GM23338 (cell line): Measurements from ENCODE around the gene CSF2RB. TPM values are rescaled to one million over a fixed set of nuclear protein-coding genes. Genes with fewer than 3 reads are reported as not detected.

Experiments
- ATAC-seq: fragments of 200-7000 bp; cut with Tn5 transposase; 3 replicates; pipeline ENCODE4 v1.9.1; 2020
- DNase-seq: peaks from one replicate; pipeline ENCODE4 v3.0.0-alpha.2; 2015; ENCODE audit warnings: low spot score
- H2AFZ ChIP-seq: fragments of 200-600 bp; sonication (generic); 2 replicates; pipeline ENCODE4 v1.8.0; 2016; ENCODE audit warnings: antibody characterized with exemption, mild to moderate bottlenecking, moderate library complexity
- H3F3A ChIP-seq: fragments of 200-600 bp; sonication (generic); replicated peaks from 2 replicates; pipeline ENCODE4 v1.8.0; 2017; ENCODE audit warnings: antibody characterized with exemption, mixed run types, low read depth
- H3K27ac ChIP-seq: fragments of 200-600 bp; sonication (generic); 2 replicates; pipeline ENCODE4 v1.6.1; 2016; ENCODE audit warnings: low read depth
- H3K27me3 ChIP-seq: fragments of 200-600 bp; sonication (generic); 2 replicates; pipeline ENCODE4 v1.8.0; 2016; ENCODE audit warnings: mild to moderate bottlenecking, mixed run types, moderate library complexity; ENCODE audit not compliant: insufficient read depth
- H3K36me3 ChIP-seq: fragments of 200-600 bp; sonication (generic); 2 replicates; pipeline ENCODE4 v1.8.0; 2016; ENCODE audit warnings: mild to moderate bottlenecking; ENCODE audit not compliant: insufficient read depth
- H3K4me1 ChIP-seq: fragments of 200-600 bp; sonication (generic); 2 replicates; pipeline ENCODE4 v1.8.0; 2016; ENCODE audit warnings: mild to moderate bottlenecking, moderate library complexity; ENCODE audit not compliant: insufficient read depth
- H3K4me2 ChIP-seq: fragments of 200-600 bp; sonication (generic); 2 replicates; pipeline ENCODE4 v1.7.1; 2017; ENCODE audit warnings: mixed run types
- H3K4me3 ChIP-seq: fragments of 200-600 bp; sonication (generic); 2 replicates; pipeline ENCODE4 v1.6.1; 2016; ENCODE audit warnings: mixed run types
- H3K79me2 ChIP-seq: fragments of 200-600 bp; sonication (generic); replicated peaks from 2 replicates; pipeline ENCODE4 v1.8.0; 2017; ENCODE audit warnings: mild to moderate bottlenecking; ENCODE audit not compliant: insufficient read depth
- H3K9me2 ChIP-seq: fragments of 200-600 bp; sonication (generic); 2 replicates; pipeline ENCODE4 v1.8.0; 2017; ENCODE audit not compliant: insufficient read depth
- H4K20me1 ChIP-seq: fragments of 200-600 bp; sonication (generic); replicated peaks from 2 replicates; pipeline ENCODE4 v1.8.0; 2017; ENCODE audit warnings: mild to moderate bottlenecking; ENCODE audit not compliant: insufficient read depth
- H3K27ac Mint-ChIP-seq: 2 replicates; pipeline ENCODE4 v1.8.0; 2020; ENCODE audit warnings: inconsistent platforms, mild to moderate bottlenecking, moderate library complexity, mixed read lengths
- H3K27me3 Mint-ChIP-seq: 3 replicates; pipeline ENCODE4 v1.8.0; 2022; ENCODE audit warnings: low read depth, mild to moderate bottlenecking, moderate library complexity, mixed read lengths, inconsistent platforms; ENCODE audit not compliant: insufficient read depth, poor library complexity
- H3K36me3 Mint-ChIP-seq: 3 replicates; pipeline ENCODE4 v1.8.0; 2021; ENCODE audit warnings: low read depth, mild to moderate bottlenecking, inconsistent platforms, moderate library complexity, mixed read lengths
- H3K4me1 Mint-ChIP-seq: 3 replicates; pipeline ENCODE4 v1.8.0; 2020; ENCODE audit warnings: mild to moderate bottlenecking, inconsistent platforms, mixed read lengths
- H3K4me3 Mint-ChIP-seq: 3 replicates; pipeline ENCODE4 v1.8.0; 2021; ENCODE audit warnings: moderate library complexity, mild to moderate bottlenecking, inconsistent platforms, mixed read lengths
- H3K9me3 Mint-ChIP-seq: 3 replicates; pipeline ENCODE4 v1.8.0; 2020; ENCODE audit warnings: moderate library complexity, mild to moderate bottlenecking, inconsistent platforms, mixed read lengths
- CREB1 ChIP-seq: fragments of 250-450 bp; sonication (Bioruptor Pico); IDR thresholded peaks from 2 replicates; pipeline ENCODE4 v1.5.0; 2020; ENCODE audit warnings: low read depth, mild to moderate bottlenecking, moderate library complexity
- CTCF ChIP-seq, 2 experiments: fragments of 200-600 bp in 1 of 2; sonication (generic) in 1 of 2; conservative IDR thresholded peaks; 2 replicates each; pipeline versions ENCODE4 v1.5.1 to v1.6.1; 2016 to 2017; ENCODE audit warnings: antibody characterized with exemption in 2 of 2, low read depth in 2 of 2, mild to moderate bottlenecking in 2 of 2, moderate library complexity in 1 of 2
- JUNB ChIP-seq: IDR thresholded peaks from one replicate; pipeline ENCODE4 v1.6.1; 2016; ENCODE audit warnings: antibody characterized with exemption; ENCODE audit not compliant: unreplicated experiment
- NANOG ChIP-seq: IDR thresholded peaks from 2 replicates; pipeline ENCODE4 v1.6.1; 2016; ENCODE audit warnings: antibody characterized with exemption, borderline replicate concordance
- POLR2AphosphoS5 ChIP-seq: IDR thresholded peaks from 2 replicates; pipeline ENCODE4 v1.6.1; 2016; ENCODE audit warnings: antibody characterized with exemption, low read depth
- STAT1 ChIP-seq: IDR thresholded peaks from one replicate; pipeline ENCODE4 v1.6.1; 2016; ENCODE audit warnings: antibody characterized with exemption; ENCODE audit not compliant: unreplicated experiment
- ZNF114 ChIP-seq: fragments of 250-450 bp; sonication (Bioruptor Pico); IDR thresholded peaks from 2 replicates; pipeline ENCODE4 v1.5.0; 2020; ENCODE audit warnings: mild to moderate bottlenecking, moderate library complexity
- ZNF462 ChIP-seq: fragments of 250-450 bp; sonication (Bioruptor Pico); IDR thresholded peaks from 2 replicates; pipeline ENCODE4 v1.5.0; 2020; ENCODE audit warnings: mild to moderate bottlenecking, moderate library complexity
- polyA plus RNA-seq: library from polyadenylated mRNA; unstranded; fragments of >200 nt; fragmentation: Nextera tagmentation; extraction: Ambion mirVana; gene quantifications from 2 replicates; pipeline ENCODE4 v1.2.1, GENCODE V29; 2016
- total RNA-seq: library from RNA; depleted of rRNA; stranded (reverse); fragments of >200 nt; shearing (Covaris generic); gene quantifications from 2 replicates; pipeline ENCODE4 v1.2.3, GENCODE V29; 2014
- TF ChIP-seq, protein P1 (sequence below): IDR thresholded peaks from 2 replicates; pipeline ENCODE4 v1.6.1; 2016; ENCODE audit warnings: antibody characterized with exemption

Gene CSF2RB
- total and polyA plus RNA-seq, 2 experiments from 2014 or later = not detected

DNA sequence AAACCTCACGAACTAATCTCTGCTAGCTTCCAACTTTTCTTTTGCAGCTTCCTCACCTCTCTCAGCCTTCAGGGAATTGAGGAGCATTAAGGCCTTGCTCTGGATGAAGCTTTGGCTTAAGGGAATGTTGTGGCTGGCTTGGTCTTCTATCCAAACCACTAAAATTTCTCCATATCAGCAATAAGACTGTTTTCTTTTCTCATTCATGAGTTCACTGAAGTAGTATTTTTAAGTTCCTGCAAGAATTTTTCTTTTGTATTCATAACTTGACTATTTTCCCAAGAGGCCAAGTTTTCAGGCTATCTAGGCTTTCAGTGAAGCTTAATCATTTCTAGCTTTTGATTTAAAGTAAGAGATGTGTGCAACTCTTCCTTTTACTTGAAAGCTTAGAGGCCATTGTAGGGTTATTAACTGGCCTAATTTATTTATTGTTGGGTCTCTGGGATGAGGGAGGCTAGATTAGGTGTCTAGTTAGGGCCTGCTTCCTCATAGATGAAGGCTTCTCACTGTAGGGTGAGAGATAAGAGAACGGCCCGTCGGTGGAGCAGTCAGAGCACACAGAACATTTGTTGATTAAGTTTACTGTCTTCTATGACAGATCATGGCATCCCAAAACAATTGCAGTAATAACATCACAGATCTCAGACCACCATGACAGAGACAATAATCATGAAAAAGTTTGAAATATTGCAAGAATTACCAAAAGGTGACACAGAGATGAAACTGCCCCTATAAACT is 33.2 kb downstream of the CSF2RB start:
- H2AFZ ChIP-seq = no peak overlapping the region
- Mint-ChIP-seq H3K27ac (no peak overlapping the region; the same call in 1 of the 2 replicates), H3K36me3 (no peaks in the 10 kb centered on the region), H3K4me1 (no peaks in the 10 kb centered on the region), H3K9me3 (no peaks in the 10 kb centered on the region; the same call in 1 of the 3 replicates), H3K27me3 (peaks cover 5% of the 10 kb centered on the region), H3K4me3 (no peak overlapping the region)
- peaks cover 11% of the 10 kb centered on the region; the same call in 1 of the 2 replicates for H3K9me2 ChIP-seq
- H3K4me2 ChIP-seq = no peak overlapping the region
- no peaks in the 10 kb centered on the region for H3F3A ChIP-seq
- no peaks in the 10 kb centered on the region for H4K20me1 ChIP-seq
- no peaks in the 10 kb centered on the region for H3K79me2 ChIP-seq
- no peaks in the 10 kb centered on the region for H3K27me3 ChIP-seq
- ATAC-seq = no peak
- no peak overlapping the region for H3K4me3 ChIP-seq
- no peaks in the 10 kb centered on the region for H3K4me1 ChIP-seq
- no peak overlapping the region for H3K27ac ChIP-seq
- TF ChIP-seq STAT1 (no peak), ZNF114 (CRISPR knock-in tag) (no peak), POLR2AphosphoS5 (no peak), NANOG (no peak), CTCF (conservative IDR thresholded peaks at IDR 0.05; ENCODE audit: low read depth in 2 of 2) (peak in 1 of 2 experiments; percentile 29; a peak in 2 of 4 replicates), JUNB (no peak), ZNF462 (CRISPR knock-in tag) (no peak), CREB1 (CRISPR knock-in tag) (no peak)
- TF ChIP-seq, protein P1, sequence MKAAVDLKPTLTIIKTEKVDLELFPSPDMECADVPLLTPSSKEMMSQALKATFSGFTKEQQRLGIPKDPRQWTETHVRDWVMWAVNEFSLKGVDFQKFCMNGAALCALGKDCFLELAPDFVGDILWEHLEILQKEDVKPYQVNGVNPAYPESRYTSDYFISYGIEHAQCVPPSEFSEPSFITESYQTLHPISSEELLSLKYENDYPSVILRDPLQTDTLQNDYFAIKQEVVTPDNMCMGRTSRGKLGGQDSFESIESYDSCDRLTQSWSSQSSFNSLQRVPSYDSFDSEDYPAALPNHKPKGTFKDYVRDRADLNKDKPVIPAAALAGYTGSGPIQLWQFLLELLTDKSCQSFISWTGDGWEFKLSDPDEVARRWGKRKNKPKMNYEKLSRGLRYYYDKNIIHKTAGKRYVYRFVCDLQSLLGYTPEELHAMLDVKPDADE = no peak
- no peaks in the 10 kb centered on the region for H3K36me3 ChIP-seq
- no peak for DNase-seq
